HepG2 (cell line): ENCODE measurements around the gene CCM2L. TPM values are rescaled to one million over a fixed set of nuclear protein-coding genes. Genes with fewer than 3 reads are reported as not detected.

Source experiments
- ATAC-seq: fragments of 200-7000 bp; cut with Tn5 transposase; 3 replicates; pipeline ENCODE4 v1.9.1; 2020; ENCODE audit warnings: mild to moderate bottlenecking, moderate library complexity
- BruUV-seq: library from RNA; stranded (reverse); fragments of 400-500 nt; replicated peaks from 2 replicates; lab custom pipeline; 2021; lab: Mats Ljungman, UMichigan
- CTCF ChIA-PET: fragments of 300-600 bp; formaldehyde crosslinking; extraction: SDS; loops from one replicate; lab custom pipeline; 2021; ENCODE audit warnings: low total read pairs, inconsistent platforms, low intra/inter-chr PET ratio; lab: Yijun Ruan, JAX
- POLR2A ChIA-PET: fragments of 350-600 bp; sonication (Branson Sonifier 250); formaldehyde crosslinking; loops from one replicate; lab custom pipeline; 2020; ENCODE audit warnings: antibody characterized with exemption, inconsistent platforms; lab: Yijun Ruan, JAX
- DNase-seq: peaks from one replicate; pipeline ENCODE4 v3.0.0-alpha.2; 2015; ENCODE audit warnings: low spot score
- FAIRE-seq: peaks from 3 replicates; lab custom pipeline; 2011; peaks lifted over from hg19 to GRCh38; lab: Jason Lieb, UNC
- H2AFZ ChIP-seq: one replicate; pipeline ENCODE4 v1.6.1; 2011; ENCODE audit warnings: low read length, inconsistent platforms
- H3K27ac ChIP-seq: fragments of 300-600 bp; 3 replicates; pipeline ENCODE4 v1.8.0; 2011; ENCODE audit warnings: mixed run types, mild to moderate bottlenecking, mixed read lengths, low read length, inconsistent platforms; ENCODE audit not compliant: insufficient read depth; ENCODE audit errors: extremely low read length
- H3K27me3 ChIP-seq, 2 experiments: fragments of 200-600 bp in 1 of 2; 2 replicates in 1 of 2; 3 replicates in 1 of 2; pipeline versions ENCODE4 v1.6.0 to v1.8.0; 2011; ENCODE audit warnings: low read length in 2 of 2, mild to moderate bottlenecking in 2 of 2, moderate library complexity in 2 of 2, inconsistent platforms in 1 of 2; ENCODE audit not compliant: insufficient read depth in 2 of 2, control insufficient read depth in 1 of 2
- H3K36me3 ChIP-seq, 2 experiments: fragments of 200-600 bp in 1 of 2; replicated peaks in 1 of 2; 2 replicates in 1 of 2; 3 replicates in 1 of 2; pipeline versions ENCODE4 v1.5.1 to v1.8.0; 2011; ENCODE audit warnings: low read length in 2 of 2, inconsistent platforms in 1 of 2; ENCODE audit not compliant: insufficient read depth in 2 of 2, control insufficient read depth in 1 of 2
- H3K4me1 ChIP-seq: 2 replicates; pipeline ENCODE4 v1.5.1; 2012; ENCODE audit warnings: low read length, inconsistent platforms; ENCODE audit not compliant: insufficient read depth
- H3K4me2 ChIP-seq: 2 replicates; pipeline ENCODE4 v1.6.0; 2011; ENCODE audit warnings: low read depth, low read length, inconsistent platforms
- H3K4me3 ChIP-seq, 3 experiments: fragments of 200-600 bp in 1 of 3; sonication (generic), shearing (Covaris generic) in 1 of 3; replicated peaks in 1 of 3; 2 replicates each; pipeline ENCODE4 v1.5.1; 2011 to 2016; ENCODE audit warnings: low read length in 3 of 3, inconsistent platforms in 2 of 3, low read depth in 2 of 3, mild to moderate bottlenecking in 2 of 3, control low read depth in 1 of 3, mixed read lengths in 1 of 3; ENCODE audit not compliant: insufficient read depth in 1 of 3
- H3K79me2 ChIP-seq: one replicate; pipeline ENCODE4 v1.6.1; 2011; ENCODE audit warnings: low read length, inconsistent platforms; ENCODE audit not compliant: insufficient read depth
- H3K9ac ChIP-seq: 2 replicates; pipeline ENCODE4 v1.6.0; 2011; ENCODE audit warnings: mild to moderate bottlenecking, low read depth, low read length, inconsistent platforms; ENCODE audit not compliant: insufficient read depth
- H3K9me3 ChIP-seq: 2 replicates; pipeline ENCODE4 v1.5.1; 2012; ENCODE audit warnings: mild to moderate bottlenecking, low read length
- H4K20me1 ChIP-seq: 2 replicates; pipeline ENCODE4 v1.6.0; 2011; ENCODE audit warnings: inconsistent platforms, mild to moderate bottlenecking, low read length, moderate library complexity; ENCODE audit not compliant: insufficient read depth
- MED8 ChIP-seq: sonication (generic); formaldehyde crosslinking; IDR thresholded peaks from 2 replicates; pipeline ENCODE4 v1.8.1; 2023; ENCODE audit warnings: mild to moderate bottlenecking, missing genetic modification reagents; ENCODE audit not compliant: insufficient replicate concordance
- NFE2L1 ChIP-seq: sonication (generic); formaldehyde crosslinking; IDR thresholded peaks from 2 replicates; pipeline ENCODE4 v1.4.0; 2020; ENCODE audit warnings: missing genetic modification reagents, mild to moderate bottlenecking, borderline replicate concordance
- NFRKB ChIP-seq: fragments of 450-650 bp; IDR thresholded peaks from 2 replicates; pipeline ENCODE4 v1.6.1; 2017
- NFYC ChIP-seq: IDR thresholded peaks from 2 replicates; pipeline ENCODE4 v1.6.1; 2016; ENCODE audit warnings: missing genetic modification reagents, missing compliant biosample characterization
- PAF1 ChIP-seq: IDR thresholded peaks from 2 replicates; pipeline ENCODE4 v1.6.1; 2016; ENCODE audit warnings: missing genetic modification reagents, missing compliant biosample characterization
- TBX3 ChIP-seq: fragments of 450-650 bp; IDR thresholded peaks from 2 replicates; pipeline ENCODE4 v1.6.1; 2017; ENCODE audit warnings: antibody characterized with exemption, mild to moderate bottlenecking, inconsistent platforms, borderline replicate concordance
- TOE1 ChIP-seq: sonication (generic); formaldehyde crosslinking; IDR thresholded peaks from 2 replicates; pipeline ENCODE4 v1.4.0; 2020; ENCODE audit warnings: mild to moderate bottlenecking, missing genetic modification reagents
- U2AF2 ChIP-seq: fragments of 200-400 bp; formaldehyde crosslinking; IDR thresholded peaks from 2 replicates; pipeline ENCODE4 v1.6.1; 2017; ENCODE audit warnings: low read depth, mild to moderate bottlenecking, low read length
- ZMYM2 ChIP-seq: sonication (generic); formaldehyde crosslinking; IDR thresholded peaks from 2 replicates; pipeline ENCODE4 v1.8.0; 2022; ENCODE audit warnings: mild to moderate bottlenecking, missing genetic modification reagents
- ZNF17 ChIP-seq: sonication (generic); formaldehyde crosslinking; IDR thresholded peaks from 2 replicates; pipeline ENCODE4 v1.5.0; 2020; ENCODE audit warnings: mild to moderate bottlenecking, missing genetic modification reagents
- ZNF343 ChIP-seq: sonication (generic); formaldehyde crosslinking; IDR thresholded peaks from 2 replicates; pipeline ENCODE4 v1.4.0; 2020; ENCODE audit warnings: mild to moderate bottlenecking, missing genetic modification reagents
- ZNF552 ChIP-seq: sonication (generic); formaldehyde crosslinking; IDR thresholded peaks from 2 replicates; pipeline ENCODE4 v1.9.0; 2022; ENCODE audit warnings: missing genetic modification reagents, mild to moderate bottlenecking, borderline replicate concordance
- ZNF615 ChIP-seq: sonication (generic); formaldehyde crosslinking; IDR thresholded peaks from 2 replicates; pipeline ENCODE4 v1.5.0; 2020; ENCODE audit warnings: mild to moderate bottlenecking, missing genetic modification reagents, borderline replicate concordance
- ZNF709 ChIP-seq: sonication (generic); formaldehyde crosslinking; IDR thresholded peaks from 2 replicates; pipeline ENCODE4 v1.5.0; 2020; ENCODE audit warnings: mild to moderate bottlenecking, missing genetic modification reagents
- ZNF850 ChIP-seq: sonication (generic); formaldehyde crosslinking; conservative IDR thresholded peaks from 2 replicates; pipeline ENCODE4 v1.9.0; 2021; ENCODE audit warnings: mild to moderate bottlenecking, missing genetic modification reagents
- WGBS: methylation state at CpG from one replicate; pipeline ENCODE4 v1.1.6; 2017; ENCODE audit warnings: low lambda C conversion rate; 5-methylcytosine and 5-hydroxymethylcytosine counted together
- in situ Hi-C: cut with HindIII; loops from 2 replicates; pipeline ENCODE4 v1.10.0; 2017; ENCODE audit warnings: low pct_unique_long_range_greater_than_20kb; ENCODE audit not compliant: extremely low pct_ligation_motif_present
- intact Hi-C: fragments of 100-400 bp; cut with micrococcal nuclease; formaldehyde crosslinking; loops from one replicate; pipeline ENCODE4 v1.10.0; 2022; ENCODE audit not compliant: unreplicated experiment
- polyA plus RNA-seq, 8 experiments: library from polyadenylated mRNA; depleted of rRNA in 3 of 8; stranded (reverse) in 7 of 8; unstranded in 1 of 8; fragments of >200 nt; fragmentation: Illumina TruSeq in 4 of 8; extraction: Trizol in 4 of 8; gene quantifications; 2 replicates each; pipeline versions ENCODE4 v1.2.1 to v1.2.3, GENCODE V29; 2011 to 2016; ENCODE audit warnings: low read depth in 4 of 8, missing spikeins in 1 of 8, mixed read lengths in 1 of 8; ENCODE audit not compliant: insufficient read depth in 1 of 8
- total RNA-seq, 5 experiments: library from RNA; depleted of rRNA; stranded (reverse); fragments of >200 nt; fragmentation: Illumina TruSeq; extraction: Trizol; gene quantifications; 2 replicates each; pipeline ENCODE4 v1.2.3, GENCODE V29; 2016; ENCODE audit warnings: low read depth in 1 of 5
- TF ChIP-seq, protein P1 (sequence below): IDR thresholded peaks from 2 replicates; pipeline ENCODE4 v1.6.1; 2016; ENCODE audit warnings: control low read depth
- TF ChIP-seq, protein P2 (sequence below): sonication (generic); formaldehyde crosslinking; IDR thresholded peaks from 2 replicates; pipeline ENCODE4 v1.8.1; 2023; ENCODE audit warnings: mild to moderate bottlenecking, missing genetic modification reagents
- TF ChIP-seq, protein P3 (sequence below): IDR thresholded peaks from 2 replicates; pipeline ENCODE4 v1.6.1; 2012; ENCODE audit warnings: low read depth, low read length, improper control_type of control experiment
- TF ChIP-seq, protein P4 (sequence below): sonication (generic); formaldehyde crosslinking; IDR thresholded peaks from 2 replicates; pipeline ENCODE4 v1.4.0; 2020; ENCODE audit warnings: missing genetic modification reagents
- TF ChIP-seq, protein P5 (sequence below): sonication (generic); formaldehyde crosslinking; conservative IDR thresholded peaks from 2 replicates; pipeline ENCODE4 v1.4.0; 2020; ENCODE audit warnings: missing genetic modification reagents

CCM2L gene
- total and polyA plus RNA-seq, 2 of the 13 experiments (the other 11 are each of a cell fraction or from before 2014, with no cell fraction given): 0.15 TPM; not detected in 1

DNA sequence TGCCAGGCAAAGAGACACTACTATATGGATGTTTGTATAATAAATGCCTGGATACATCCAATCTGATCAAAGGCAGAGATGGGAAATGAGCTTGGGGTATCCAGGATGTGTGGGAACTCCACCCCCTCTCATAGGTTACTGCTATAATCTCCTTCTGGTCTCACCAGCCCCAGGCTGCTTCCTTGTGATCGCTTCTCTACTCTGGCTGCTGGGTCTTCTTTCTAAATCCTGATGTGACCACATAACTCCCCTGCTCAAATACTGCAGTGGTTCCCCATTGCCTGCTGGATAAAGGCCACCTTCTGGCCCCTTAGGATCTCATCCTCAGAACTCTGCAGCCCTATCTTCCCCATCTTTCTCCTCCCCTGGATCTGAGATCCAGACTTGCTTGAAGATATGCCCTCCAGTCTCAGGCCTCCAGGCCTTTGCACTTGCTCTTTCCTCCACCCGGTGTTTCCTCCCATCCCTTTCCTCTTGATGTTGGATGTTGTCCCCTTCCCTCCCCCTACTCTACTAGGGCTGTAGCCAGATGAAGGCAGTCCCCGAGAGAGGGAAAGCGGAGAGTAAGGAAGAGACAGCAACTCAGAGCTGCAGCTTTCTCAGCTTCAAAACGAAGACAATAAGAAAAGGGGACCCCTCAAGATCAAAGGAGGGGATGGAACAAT is 43.1 kb upstream of the CCM2L start:
- no peak overlapping the region for H3K27ac ChIP-seq
- ChIA-PET CTCF (no interaction called here), POLR2A (no interaction called here)
- H3K4me1 ChIP-seq: no peaks in the 10 kb centered on the region
- DNase-seq (no peak), ATAC-seq (no peak), FAIRE-seq (no peak)
- in situ Hi-C loops (no loop called here), intact Hi-C loops (no loop called here)
- H3K36me3 ChIP-seq: no peaks in the 10 kb centered on the region
- H3K9me3 ChIP-seq: no peaks in the 10 kb centered on the region
- TF ChIP-seq TOE1 (no peak), PAF1 (CRISPR knock-in tag) (no peak), ZMYM2 (CRISPR knock-in tag) (no peak), NFYC (CRISPR knock-in tag) (no peak), ZNF17 (CRISPR knock-in tag) (no peak), ZNF552 (CRISPR knock-in tag) (no peak), ZNF709 (CRISPR knock-in tag) (no peak), NFRKB (no peak), MED8 (CRISPR knock-in tag) (no peak), ZNF850 (CRISPR knock-in tag) (no peak), U2AF2 (no peak), TBX3 (no peak), ZNF343 (no peak), NFE2L1 (CRISPR knock-in tag) (no peak), ZNF615 (no peak)
- TF ChIP-seq, protein P1, sequence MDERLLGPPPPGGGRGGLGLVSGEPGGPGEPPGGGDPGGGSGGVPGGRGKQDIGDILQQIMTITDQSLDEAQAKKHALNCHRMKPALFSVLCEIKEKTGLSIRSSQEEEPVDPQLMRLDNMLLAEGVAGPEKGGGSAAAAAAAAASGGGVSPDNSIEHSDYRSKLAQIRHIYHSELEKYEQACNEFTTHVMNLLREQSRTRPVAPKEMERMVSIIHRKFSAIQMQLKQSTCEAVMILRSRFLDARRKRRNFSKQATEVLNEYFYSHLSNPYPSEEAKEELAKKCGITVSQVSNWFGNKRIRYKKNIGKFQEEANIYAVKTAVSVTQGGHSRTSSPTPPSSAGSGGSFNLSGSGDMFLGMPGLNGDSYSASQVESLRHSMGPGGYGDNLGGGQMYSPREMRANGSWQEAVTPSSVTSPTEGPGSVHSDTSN: no peak
- TF ChIP-seq, protein P2, sequence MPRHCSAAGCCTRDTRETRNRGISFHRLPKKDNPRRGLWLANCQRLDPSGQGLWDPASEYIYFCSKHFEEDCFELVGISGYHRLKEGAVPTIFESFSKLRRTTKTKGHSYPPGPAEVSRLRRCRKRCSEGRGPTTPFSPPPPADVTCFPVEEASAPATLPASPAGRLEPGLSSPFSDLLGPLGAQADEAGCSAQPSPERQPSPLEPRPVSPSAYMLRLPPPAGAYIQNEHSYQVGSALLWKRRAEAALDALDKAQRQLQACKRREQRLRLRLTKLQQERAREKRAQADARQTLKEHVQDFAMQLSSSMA (CRISPR knock-in tag): no peak
- TF ChIP-seq, protein P3, sequence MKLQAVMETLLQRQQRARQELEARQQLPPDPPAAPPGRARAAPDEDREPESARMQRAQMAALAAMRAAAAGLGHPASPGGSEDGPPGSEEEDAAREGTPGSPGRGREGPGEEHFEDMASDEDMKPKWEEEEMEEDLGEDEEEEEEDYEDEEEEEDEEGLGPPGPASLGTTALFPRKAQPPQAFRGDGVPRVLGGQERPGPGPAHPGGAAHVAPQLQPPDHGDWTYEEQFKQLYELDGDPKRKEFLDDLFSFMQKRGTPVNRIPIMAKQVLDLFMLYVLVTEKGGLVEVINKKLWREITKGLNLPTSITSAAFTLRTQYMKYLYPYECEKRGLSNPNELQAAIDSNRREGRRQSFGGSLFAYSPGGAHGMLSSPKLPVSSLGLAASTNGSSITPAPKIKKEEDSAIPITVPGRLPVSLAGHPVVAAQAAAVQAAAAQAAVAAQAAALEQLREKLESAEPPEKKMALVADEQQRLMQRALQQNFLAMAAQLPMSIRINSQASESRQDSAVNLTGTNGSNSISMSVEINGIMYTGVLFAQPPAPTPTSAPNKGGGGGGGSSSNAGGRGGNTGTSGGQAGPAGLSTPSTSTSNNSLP: no peak
- TF ChIP-seq, protein P4, sequence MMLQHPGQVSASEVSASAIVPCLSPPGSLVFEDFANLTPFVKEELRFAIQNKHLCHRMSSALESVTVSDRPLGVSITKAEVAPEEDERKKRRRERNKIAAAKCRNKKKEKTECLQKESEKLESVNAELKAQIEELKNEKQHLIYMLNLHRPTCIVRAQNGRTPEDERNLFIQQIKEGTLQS (CRISPR knock-in tag): no peak
- TF ChIP-seq, protein P5, sequence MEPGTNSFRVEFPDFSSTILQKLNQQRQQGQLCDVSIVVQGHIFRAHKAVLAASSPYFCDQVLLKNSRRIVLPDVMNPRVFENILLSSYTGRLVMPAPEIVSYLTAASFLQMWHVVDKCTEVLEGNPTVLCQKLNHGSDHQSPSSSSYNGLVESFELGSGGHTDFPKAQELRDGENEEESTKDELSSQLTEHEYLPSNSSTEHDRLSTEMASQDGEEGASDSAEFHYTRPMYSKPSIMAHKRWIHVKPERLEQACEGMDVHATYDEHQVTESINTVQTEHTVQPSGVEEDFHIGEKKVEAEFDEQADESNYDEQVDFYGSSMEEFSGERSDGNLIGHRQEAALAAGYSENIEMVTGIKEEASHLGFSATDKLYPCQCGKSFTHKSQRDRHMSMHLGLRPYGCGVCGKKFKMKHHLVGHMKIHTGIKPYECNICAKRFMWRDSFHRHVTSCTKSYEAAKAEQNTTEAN (CRISPR knock-in tag): no peak
- WGBS: 4% methylated on average over 5 of the region's 5 CpGs
- peaks cover 0 to 4% of the 10 kb centered on the region in 2 experiments; a peak in 2 of 5 replicates for H3K27me3 ChIP-seq
- H4K20me1 ChIP-seq: no peaks in the 10 kb centered on the region; the same call in 1 of the 2 replicates
- no peak overlapping the region for H2AFZ ChIP-seq
- BruUV-seq: no TSS peak
- H3K79me2 ChIP-seq: no peaks in the 10 kb centered on the region
- H3K9ac ChIP-seq: no peak overlapping the region
- H3K4me3 ChIP-seq: no peak overlapping the region
- no peak overlapping the region for H3K4me2 ChIP-seq
